ENCODE results near the gene NPW.

The NPW gene

DNA sequence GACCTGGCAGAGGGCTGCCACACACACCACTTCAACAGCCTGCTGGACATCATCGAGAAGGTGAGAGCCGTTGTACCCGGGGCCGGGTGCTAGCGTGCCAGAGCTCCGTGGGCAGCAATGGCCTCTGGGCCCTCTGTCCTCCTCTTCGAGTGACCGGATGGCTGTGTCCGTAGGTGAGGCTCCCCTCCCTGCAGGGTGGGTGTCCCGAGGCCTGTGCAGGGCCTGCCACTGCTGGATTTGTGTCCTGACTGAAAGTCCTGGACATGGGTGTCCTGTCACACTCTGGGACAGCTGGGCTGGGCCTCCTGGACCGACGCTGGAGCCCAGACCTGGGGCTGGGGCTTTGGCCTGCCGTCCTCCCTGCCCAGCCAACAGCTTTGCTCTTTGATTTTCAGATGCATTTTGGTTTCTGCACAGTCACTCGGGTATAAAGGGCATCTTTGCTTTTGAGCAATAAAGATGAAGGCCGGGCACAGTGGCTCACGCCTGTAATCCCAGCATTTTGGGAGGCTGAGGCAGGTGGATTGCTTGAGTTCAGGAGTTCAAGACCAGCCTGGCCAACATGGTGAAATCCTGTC is 44.9 kb downstream of the NPW start:
- DNase-seq, result no peak
- in situ Hi-C loops (cut with HindIII; ENCODE audit: low pct_ligation_motif_present, low sequenced_read_pairs), result no loop called here
- peaks cover 52% of the 10 kb centered on the region for H3K36me3 ChIP-seq (replicated peaks)
- TF ChIP-seq, protein P1, sequence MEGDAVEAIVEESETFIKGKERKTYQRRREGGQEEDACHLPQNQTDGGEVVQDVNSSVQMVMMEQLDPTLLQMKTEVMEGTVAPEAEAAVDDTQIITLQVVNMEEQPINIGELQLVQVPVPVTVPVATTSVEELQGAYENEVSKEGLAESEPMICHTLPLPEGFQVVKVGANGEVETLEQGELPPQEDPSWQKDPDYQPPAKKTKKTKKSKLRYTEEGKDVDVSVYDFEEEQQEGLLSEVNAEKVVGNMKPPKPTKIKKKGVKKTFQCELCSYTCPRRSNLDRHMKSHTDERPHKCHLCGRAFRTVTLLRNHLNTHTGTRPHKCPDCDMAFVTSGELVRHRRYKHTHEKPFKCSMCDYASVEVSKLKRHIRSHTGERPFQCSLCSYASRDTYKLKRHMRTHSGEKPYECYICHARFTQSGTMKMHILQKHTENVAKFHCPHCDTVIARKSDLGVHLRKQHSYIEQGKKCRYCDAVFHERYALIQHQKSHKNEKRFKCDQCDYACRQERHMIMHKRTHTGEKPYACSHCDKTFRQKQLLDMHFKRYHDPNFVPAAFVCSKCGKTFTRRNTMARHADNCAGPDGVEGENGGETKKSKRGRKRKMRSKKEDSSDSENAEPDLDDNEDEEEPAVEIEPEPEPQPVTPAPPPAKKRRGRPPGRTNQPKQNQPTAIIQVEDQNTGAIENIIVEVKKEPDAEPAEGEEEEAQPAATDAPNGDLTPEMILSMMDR (IDR thresholded peaks at IDR 0.05; ENCODE audit: low read depth, low read length, missing control alignments), result no peak
- H3K27me3 ChIP-seq (replicated peaks), result no peaks in the 10 kb centered on the region
- H3K27ac ChIP-seq, result no peak overlapping the region
- no peak overlapping the region for H3K4me3 ChIP-seq (ENCODE audit: low read depth, low read length)

DNA sequence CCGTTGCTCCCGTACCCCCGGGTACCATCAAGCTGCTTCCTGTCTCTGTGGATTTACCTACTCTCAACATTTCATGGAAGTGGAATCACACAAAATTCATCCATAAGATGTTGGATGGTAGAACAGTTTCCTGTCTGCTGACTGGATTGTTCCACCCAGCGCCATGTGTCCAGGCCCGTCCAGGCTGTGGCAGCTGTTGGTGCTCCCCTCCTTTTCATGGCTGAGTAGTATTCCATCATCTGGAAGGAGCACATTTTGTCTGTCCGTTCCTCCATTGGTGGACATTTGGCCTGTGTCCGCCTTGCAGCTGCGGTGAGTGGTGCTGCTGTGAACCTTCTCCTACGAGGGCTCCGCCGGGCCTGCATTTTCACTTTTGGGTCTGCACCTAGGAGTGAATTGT is 46.6 kb downstream of the NPW start:
- no peak overlapping the region for H3K27ac ChIP-seq
- peaks cover 51% of the 10 kb centered on the region for H3K36me3 ChIP-seq (replicated peaks)
- DNase-seq, result no peak
- in situ Hi-C loops (cut with HindIII; ENCODE audit: low pct_ligation_motif_present, low sequenced_read_pairs), result no loop called here
- no peaks in the 10 kb centered on the region for H3K27me3 ChIP-seq (replicated peaks)
- TF ChIP-seq, protein P1 (IDR thresholded peaks at IDR 0.05; ENCODE audit: low read depth, low read length, missing control alignments), result no peak
- H3K4me3 ChIP-seq (ENCODE audit: low read depth, low read length), result no peak overlapping the region

Measured in brain microvascular endothelial cell (primary cell).